MM.1S (cell line): ENCODE measurements around the gene NANS.

Experiments used
- DNase-seq: peaks from one replicate; pipeline ENCODE4 v3.0.0-alpha.2; 2015
- H2AFZ ChIP-seq: fragments of 300-600 bp; sonication (generic); 2 replicates; pipeline ENCODE4 v1.6.0; 2016; ENCODE audit warnings: antibody characterized with exemption, low read length
- H3F3A ChIP-seq: fragments of 300-600 bp; sonication (generic); 2 replicates; pipeline ENCODE4 v1.6.1; 2016; ENCODE audit warnings: mild to moderate bottlenecking, antibody characterized with exemption, low read length, moderate library complexity, mixed read lengths; ENCODE audit not compliant: insufficient read depth
- H3K27ac ChIP-seq: fragments of 300-600 bp; sonication (generic); 2 replicates; pipeline ENCODE4 v1.5.1; 2016; ENCODE audit warnings: mild to moderate bottlenecking, low read length
- H3K27me3 ChIP-seq: fragments of 300-600 bp; sonication (generic); replicated peaks from 2 replicates; pipeline ENCODE4 v1.6.0; 2016; ENCODE audit warnings: low read length; ENCODE audit not compliant: insufficient read depth
- H3K36me3 ChIP-seq: fragments of 300-600 bp; sonication (generic); replicated peaks from 2 replicates; pipeline ENCODE4 v1.6.1; 2016; ENCODE audit warnings: mild to moderate bottlenecking, low read length, mixed read lengths; ENCODE audit not compliant: insufficient read depth
- H3K4me1 ChIP-seq: fragments of 300-600 bp; sonication (generic); 2 replicates; pipeline ENCODE4 v1.6.1; 2016; ENCODE audit warnings: low read length, mixed read lengths
- H3K4me2 ChIP-seq: fragments of 300-600 bp; sonication (generic); 2 replicates; pipeline ENCODE4 v1.6.0; 2016; ENCODE audit warnings: low read depth, low read length
- H3K4me3 ChIP-seq: fragments of 300-600 bp; sonication (generic); 2 replicates; pipeline ENCODE4 v1.5.1; 2016; ENCODE audit warnings: low read length, mixed read lengths
- H3K79me2 ChIP-seq: fragments of 300-600 bp; sonication (generic); 2 replicates; pipeline ENCODE4 v1.6.1; 2016; ENCODE audit warnings: mixed run types, low read length, mixed read lengths
- H3K9ac ChIP-seq: fragments of 300-600 bp; sonication (generic); 2 replicates; pipeline ENCODE4 v1.6.1; 2016; ENCODE audit warnings: low read length, mixed read lengths
- H3K9me2 ChIP-seq: fragments of 300-600 bp; sonication (generic); replicated peaks from 2 replicates; pipeline ENCODE4 v1.6.1; 2016; ENCODE audit warnings: mild to moderate bottlenecking, low read length, mixed read lengths; ENCODE audit not compliant: insufficient read depth
- H3K9me3 ChIP-seq: fragments of 300-600 bp; sonication (generic); replicated peaks from 2 replicates; pipeline ENCODE4 v1.6.1; 2016; ENCODE audit warnings: mild to moderate bottlenecking, low read length, mixed read lengths; ENCODE audit not compliant: insufficient read depth
- H4K20me1 ChIP-seq: fragments of 300-600 bp; sonication (generic); 2 replicates; pipeline ENCODE4 v1.6.1; 2016; ENCODE audit warnings: mild to moderate bottlenecking, low read length, moderate library complexity, mixed read lengths; ENCODE audit not compliant: insufficient read depth
- EZH2 ChIP-seq: fragments of 300-600 bp; sonication (generic); optimal IDR thresholded peaks from 2 replicates; pipeline ENCODE3; 2017; ENCODE audit warnings: low read depth, mild to moderate bottlenecking, antibody characterized with exemption, low read length, mixed read lengths
- EZH2phosphoT487 ChIP-seq: fragments of 300-600 bp; sonication (generic); IDR thresholded peaks from 2 replicates; pipeline ENCODE4 v1.6.1; 2018; ENCODE audit warnings: antibody characterized with exemption, low read length
- TF ChIP-seq, protein P1 (sequence below): fragments of 300-600 bp; sonication (generic); IDR thresholded peaks from 2 replicates; pipeline ENCODE4 v1.5.1; 2016; ENCODE audit warnings: antibody characterized with exemption, low read length, mixed read lengths

NANS gene

DNA sequence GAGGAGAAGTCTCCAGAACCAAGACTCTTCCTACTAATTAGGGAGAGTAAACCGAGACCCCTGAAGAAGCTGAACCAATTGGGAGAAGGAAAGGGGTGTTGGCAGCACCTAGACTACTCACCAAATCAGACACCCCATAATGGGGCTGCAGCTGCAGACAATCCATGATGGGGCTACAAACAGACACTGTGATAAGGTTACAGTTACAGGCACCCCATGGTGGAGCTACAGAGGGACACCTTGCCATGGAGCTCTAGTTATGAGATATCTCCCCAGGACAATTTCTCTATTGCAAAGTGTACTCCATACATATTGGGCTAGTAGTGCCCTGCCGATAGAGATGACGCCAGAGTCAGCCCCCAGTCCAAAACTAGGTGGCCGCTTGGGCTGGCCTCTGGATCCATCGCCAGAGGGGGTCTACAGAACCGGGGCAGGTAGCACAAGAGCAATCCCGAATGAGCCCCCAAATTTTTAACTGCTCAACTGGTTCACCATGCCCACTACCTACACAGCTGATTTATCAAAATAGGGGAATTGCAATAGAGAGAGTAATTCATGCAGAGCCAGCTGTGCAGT lies 2.1 kb upstream of the NANS start:
- Histone ChIP-seq H3K9me2 (no peaks in the 10 kb centered on the region), H2AFZ (no peak overlapping the region), H3K27ac (no peak overlapping the region), H3K79me2 (peaks cover 26% of the 10 kb centered on the region), H3K9ac (no peak overlapping the region), H3K9me3 (no peaks in the 10 kb centered on the region), H3K4me3 (no peak overlapping the region), H4K20me1 (no peaks in the 10 kb centered on the region), H3F3A (peaks cover 12% of the 10 kb centered on the region), H3K36me3 (no peaks in the 10 kb centered on the region), H3K4me1 (no peaks in the 10 kb centered on the region), H3K27me3 (no peaks in the 10 kb centered on the region), H3K4me2 (no peak overlapping the region)
- TF ChIP-seq EZH2 = no peak
- TF ChIP-seq, protein P1, sequence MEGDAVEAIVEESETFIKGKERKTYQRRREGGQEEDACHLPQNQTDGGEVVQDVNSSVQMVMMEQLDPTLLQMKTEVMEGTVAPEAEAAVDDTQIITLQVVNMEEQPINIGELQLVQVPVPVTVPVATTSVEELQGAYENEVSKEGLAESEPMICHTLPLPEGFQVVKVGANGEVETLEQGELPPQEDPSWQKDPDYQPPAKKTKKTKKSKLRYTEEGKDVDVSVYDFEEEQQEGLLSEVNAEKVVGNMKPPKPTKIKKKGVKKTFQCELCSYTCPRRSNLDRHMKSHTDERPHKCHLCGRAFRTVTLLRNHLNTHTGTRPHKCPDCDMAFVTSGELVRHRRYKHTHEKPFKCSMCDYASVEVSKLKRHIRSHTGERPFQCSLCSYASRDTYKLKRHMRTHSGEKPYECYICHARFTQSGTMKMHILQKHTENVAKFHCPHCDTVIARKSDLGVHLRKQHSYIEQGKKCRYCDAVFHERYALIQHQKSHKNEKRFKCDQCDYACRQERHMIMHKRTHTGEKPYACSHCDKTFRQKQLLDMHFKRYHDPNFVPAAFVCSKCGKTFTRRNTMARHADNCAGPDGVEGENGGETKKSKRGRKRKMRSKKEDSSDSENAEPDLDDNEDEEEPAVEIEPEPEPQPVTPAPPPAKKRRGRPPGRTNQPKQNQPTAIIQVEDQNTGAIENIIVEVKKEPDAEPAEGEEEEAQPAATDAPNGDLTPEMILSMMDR = no peak
- TF ChIP-seq EZH2phosphoT487 = no peak
- DNase-seq = no peak

DNA sequence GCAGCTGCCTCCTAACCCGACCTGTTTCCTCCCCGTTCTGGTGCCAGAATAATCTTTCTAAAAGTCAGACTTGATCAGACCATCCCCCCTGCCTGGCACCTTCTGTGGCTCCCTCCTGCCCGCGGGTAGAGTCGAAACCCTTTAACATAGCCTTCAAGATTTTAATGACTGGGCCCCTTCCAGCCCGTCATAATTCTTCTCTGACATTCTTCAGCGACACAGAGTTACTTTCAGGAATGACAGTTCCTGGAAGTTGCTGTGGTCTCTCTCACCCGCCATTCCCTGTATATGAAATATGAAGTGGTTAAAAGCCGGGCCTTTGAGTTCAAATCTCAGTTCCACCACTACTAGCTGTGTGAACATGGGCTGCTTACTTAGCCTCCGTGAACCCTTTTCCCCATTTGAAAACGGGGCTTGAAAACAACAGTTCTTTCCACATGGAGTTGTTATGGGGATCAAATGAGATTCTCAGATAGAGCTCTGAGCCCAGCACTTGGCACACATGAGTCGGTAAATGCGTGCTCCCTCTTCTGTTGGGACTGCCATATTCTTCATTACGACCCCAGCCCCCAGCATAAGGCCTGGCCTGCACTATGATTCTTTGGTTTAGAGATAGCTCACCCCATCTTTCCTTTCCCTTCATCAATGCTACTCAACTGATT lies 737 bp downstream of the NANS start:
- H3K79me2 ChIP-seq = peaks cover 48% of the 10 kb centered on the region
- peak overlapping the region; percentile 88 for H3K27ac ChIP-seq
- H4K20me1 ChIP-seq = no peaks in the 10 kb centered on the region
- H3K9me2 ChIP-seq = no peaks in the 10 kb centered on the region
- H3K9ac ChIP-seq = peak overlapping the region; percentile 75
- H3K27me3 ChIP-seq = no peaks in the 10 kb centered on the region
- H3F3A ChIP-seq = peaks cover 12% of the 10 kb centered on the region
- peak overlapping the region; percentile 31 for H2AFZ ChIP-seq
- peak overlapping the region; percentile 66 for H3K4me2 ChIP-seq
- DNase-seq = peak; percentile 56
- no peak for TF ChIP-seq EZH2
- TF ChIP-seq, protein P1 = no peak
- no peak for TF ChIP-seq EZH2phosphoT487
- no peaks in the 10 kb centered on the region for H3K9me3 ChIP-seq
- H3K36me3 ChIP-seq = no peaks in the 10 kb centered on the region
- no peaks in the 10 kb centered on the region for H3K4me1 ChIP-seq
- H3K4me3 ChIP-seq = peak overlapping the region; percentile 86

DNA sequence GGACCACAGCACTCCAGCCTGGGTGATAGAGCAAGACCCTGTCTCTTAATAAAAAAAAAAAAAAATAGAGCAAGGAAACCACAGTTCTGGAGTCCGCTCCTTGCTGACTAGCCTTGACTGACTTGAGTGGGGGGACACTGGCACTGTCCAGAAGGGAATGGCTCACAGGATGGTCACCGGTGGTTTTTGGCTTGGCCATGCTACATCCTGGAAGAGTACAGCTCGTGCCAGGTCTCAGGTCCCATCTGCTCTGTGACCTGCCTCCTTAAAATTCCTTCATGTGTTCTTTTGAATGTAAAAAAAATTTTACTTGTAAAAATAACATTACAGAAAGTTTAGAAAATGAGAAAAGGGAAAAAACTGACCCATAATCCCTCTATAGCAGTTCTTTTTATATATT lies 5.6 kb downstream of the NANS start:
- Histone ChIP-seq H3K27me3 (no peaks in the 10 kb centered on the region), H3F3A (peaks cover 4% of the 10 kb centered on the region), H3K4me2 (no peak overlapping the region), H3K27ac (no peak overlapping the region), H2AFZ (no peak overlapping the region), H3K36me3 (no peaks in the 10 kb centered on the region), H3K4me3 (no peak overlapping the region), H3K79me2 (peaks cover 72% of the 10 kb centered on the region), H3K9me3 (no peaks in the 10 kb centered on the region), H3K9ac (no peak overlapping the region), H4K20me1 (no peaks in the 10 kb centered on the region), H3K9me2 (no peaks in the 10 kb centered on the region), H3K4me1 (no peaks in the 10 kb centered on the region)
- no peak for DNase-seq
- no peak for TF ChIP-seq EZH2phosphoT487
